HG03571 (cell line): Measurements from ENCODE around the gene SLC4A9.

Experiments used
- ATAC-seq: cut with Tn5 transposase; IDR thresholded peaks from one replicate; pipeline ENCODE4 v1.9.1; 2021; ENCODE audit not compliant: unreplicated experiment

SLC4A9 gene

GRCh38 chr5:140361901-140362300, 1.9 kb downstream of the SLC4A9 start:
- ATAC-seq = no peak

DNA sequence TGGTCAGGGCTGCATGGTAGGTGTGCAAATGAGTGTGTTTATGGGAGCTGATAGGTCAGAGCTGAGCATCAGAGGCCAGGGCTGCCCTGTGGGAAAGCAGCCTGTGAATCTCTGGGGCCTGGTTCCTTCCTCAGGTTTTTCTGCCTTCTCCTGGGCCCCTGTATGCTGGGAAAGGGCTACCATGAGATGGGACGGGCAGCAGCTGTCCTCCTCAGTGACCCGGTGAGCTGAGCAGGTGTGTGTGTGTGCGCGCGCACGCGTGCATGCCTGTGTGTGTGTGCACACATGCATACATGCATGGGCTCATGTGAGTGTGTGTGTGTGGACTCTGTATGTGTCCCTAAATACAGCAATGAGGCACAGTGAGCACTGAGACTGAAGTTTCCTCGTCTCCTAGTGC, 2.3 kb downstream of the SLC4A9 start:
- ATAC-seq = no peak

- ATAC-seq = no peak
Measured at GRCh38 chr5:140362875-140363630, 3.1 kb downstream of the SLC4A9 start.

DNA sequence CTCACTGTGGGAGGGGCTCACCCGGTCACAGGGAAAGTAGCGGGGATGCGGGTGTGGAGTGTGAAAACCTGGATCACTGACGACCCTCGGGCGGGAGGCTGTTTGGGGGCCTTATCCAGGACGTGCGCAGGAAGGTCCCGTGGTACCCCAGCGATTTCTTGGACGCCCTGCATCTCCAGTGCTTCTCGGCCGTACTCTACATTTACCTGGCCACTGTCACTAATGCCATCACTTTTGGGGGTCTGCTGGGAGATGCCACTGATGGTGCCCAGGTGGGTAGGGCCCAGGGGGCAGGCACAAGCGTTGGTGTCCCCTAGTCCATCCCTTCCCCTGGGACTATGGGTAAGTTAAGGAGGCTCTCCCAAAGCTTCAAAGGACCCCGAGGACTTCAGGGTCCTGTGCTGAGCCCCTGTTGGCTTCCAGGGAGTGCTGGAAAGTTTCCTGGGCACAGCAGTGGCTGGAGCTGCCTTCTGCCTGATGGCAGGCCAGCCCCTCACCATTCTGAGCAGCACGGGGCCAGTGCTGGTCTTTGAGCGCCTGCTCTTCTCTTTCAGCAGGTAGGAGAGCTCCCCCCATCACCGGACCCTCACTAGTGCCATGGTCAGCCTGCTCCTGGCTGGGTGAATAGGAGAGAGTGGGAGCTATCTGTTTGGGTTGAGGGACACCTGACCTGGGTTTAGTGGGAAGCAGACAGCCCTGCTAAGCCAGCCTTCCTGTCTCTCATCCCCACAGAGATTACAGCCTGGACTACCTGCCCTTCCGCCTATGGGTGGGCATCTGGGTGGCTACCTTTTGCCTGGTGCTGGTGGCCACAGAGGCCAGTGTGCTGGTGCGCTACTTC, 3.9 kb downstream of the SLC4A9 start:
- ATAC-seq = no peak

DNA sequence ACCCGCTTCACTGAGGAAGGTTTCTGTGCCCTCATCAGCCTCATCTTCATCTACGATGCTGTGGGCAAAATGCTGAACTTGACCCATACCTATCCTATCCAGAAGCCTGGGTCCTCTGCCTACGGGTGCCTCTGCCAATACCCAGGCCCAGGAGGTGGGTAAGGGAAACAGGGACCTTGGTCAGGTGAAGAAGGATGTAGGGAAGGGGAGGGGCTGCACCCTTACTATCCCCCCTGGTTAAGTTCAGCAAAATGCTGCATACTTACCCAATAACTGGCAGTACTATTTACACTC, 4.4 kb downstream of the SLC4A9 start:
- ATAC-seq = no peak

- ATAC-seq = no peak
Measured at GRCh38 chr5:140365282-140365681, 5.3 kb downstream of the SLC4A9 start.

DNA sequence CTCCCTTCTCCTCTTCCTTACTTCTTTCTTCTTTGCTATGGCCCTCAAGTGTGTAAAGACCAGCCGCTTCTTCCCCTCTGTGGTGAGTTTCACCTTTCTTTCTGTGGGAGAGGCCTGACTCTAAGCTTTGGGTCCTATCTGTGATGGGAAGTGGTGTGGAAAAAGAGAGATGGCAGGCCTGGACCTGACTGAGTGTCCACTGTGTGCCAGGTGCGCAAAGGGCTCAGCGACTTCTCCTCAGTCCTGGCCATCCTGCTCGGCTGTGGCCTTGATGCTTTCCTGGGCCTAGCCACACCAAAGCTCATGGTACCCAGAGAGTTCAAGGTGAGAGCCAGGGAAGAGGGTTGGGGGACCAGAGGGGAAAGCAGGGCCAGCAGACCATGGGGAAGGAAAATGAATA, 5.9 kb downstream of the SLC4A9 start:
- ATAC-seq = no peak

DNA sequence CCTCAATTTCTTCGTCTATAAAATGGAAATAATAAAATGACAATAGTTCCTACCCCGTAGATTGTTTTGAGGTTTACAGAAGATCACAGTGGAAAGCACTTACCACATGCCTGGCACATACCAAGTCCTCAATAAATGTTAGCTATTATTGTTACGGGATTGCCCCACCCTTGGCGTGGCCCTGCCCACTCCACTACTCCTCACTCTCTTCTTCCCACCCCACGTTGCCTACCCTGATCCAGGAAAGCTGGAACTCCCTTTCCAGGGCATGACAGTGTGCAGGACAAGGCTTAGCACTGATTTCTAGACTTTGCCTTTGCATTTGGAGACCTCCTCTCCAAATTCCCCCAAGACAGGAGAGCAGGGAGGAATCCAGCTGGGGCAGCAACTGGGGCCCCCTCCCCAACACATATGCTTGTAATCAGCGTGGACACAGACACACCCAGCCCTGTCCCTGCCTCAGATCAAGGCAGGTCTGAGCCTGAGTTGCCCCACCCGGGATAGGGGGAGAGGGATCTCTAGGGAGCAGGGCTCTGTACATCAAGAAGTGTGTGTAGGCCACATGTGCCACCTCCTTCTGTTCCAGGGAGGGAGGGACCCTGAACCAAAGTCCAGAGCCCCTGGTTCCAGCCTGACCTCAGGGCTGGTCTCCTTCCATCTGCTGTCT, 6.7 kb downstream of the SLC4A9 start:
- no peak for ATAC-seq

DNA sequence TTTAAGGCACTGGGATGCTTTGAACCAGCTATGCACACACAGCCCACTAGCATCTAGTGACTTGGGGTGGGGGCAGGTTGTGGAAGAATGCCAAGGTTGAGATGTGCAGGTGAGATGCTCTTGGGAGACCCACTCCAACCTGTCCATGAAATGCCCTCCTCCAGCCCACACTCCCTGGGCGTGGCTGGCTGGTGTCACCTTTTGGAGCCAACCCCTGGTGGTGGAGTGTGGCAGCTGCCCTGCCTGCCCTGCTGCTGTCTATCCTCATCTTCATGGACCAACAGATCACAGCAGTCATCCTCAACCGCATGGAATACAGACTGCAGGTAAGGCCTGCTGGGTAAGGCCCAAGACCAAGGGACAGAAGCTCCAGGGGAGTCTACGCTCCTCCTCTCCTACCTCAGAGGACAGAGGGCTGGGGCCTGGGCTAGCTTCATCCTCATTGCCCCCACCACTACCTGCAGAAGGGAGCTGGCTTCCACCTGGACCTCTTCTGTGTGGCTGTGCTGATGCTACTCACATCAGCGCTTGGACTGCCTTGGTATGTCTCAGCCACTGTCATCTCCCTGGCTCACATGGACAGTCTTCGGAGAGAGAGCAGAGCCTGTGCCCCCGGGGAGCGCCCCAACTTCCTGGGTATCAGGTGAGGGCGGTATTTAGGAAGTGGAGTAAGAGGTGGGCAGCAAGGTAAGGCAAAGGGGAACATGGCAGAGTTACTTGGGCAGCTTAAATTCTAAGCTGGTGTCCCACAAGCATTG, 7.4 kb downstream of the SLC4A9 start:
- ATAC-seq = no peak

DNA sequence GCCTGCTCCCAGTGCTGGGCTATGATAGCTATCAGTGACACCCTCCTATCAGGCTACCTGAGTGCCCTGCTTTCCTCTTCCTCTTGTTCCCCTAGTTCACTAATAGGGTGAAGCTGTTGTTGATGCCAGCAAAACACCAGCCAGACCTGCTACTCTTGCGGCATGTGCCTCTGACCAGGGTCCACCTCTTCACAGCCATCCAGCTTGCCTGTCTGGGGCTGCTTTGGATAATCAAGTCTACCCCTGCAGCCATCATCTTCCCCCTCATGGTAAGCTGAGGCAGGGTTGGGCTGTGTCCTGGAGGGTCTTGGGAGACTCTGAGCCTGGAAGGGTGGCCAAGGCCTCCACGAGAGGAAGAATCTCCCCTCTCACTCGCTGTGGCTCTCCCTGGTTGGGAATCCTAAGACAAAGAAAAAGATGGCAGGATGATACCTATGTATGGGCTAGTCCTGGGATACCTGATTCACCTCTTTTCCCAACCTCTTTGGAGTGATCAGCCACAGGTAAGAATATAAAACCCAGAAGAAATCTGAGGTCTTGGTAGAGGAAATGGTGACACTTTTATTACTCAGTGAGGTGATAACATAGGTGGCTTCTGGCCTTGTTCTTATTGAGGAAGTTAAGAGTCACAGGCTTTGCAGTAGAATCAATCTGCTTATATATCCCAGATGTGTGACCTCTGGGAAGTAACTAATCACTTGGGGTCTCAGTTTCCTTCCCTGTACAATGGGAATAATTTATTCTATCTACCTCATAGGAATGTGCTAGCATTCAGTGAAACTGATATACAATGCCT, 11.6 kb downstream of the SLC4A9 start:
- ATAC-seq = no peak

DNA sequence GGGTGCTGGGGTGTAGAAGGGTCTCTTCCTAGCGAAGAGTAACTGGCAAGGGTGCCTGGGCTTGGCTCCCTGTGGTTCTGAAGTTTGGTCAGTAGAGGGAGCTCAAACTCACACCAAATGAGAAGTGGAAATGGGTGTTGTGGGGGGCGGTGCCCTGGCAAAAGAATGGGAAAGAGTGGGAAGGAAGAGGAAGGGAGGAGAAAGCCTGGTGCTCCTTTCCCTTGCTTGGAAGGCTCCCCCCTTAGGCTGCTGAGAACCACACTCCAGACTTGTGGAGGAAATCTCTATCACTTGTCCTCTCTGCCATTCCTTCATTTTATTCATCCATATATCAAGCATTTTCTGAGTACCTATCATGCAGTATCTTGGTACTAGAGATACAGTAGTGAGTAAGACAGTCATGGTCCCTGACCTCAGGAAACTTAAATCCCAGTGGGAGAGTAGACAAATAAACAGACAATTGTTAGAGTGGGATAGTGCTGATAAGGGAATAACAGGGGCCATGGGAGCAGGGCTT, 13.0 kb downstream of the SLC4A9 start:
- ATAC-seq = no peak

DNA sequence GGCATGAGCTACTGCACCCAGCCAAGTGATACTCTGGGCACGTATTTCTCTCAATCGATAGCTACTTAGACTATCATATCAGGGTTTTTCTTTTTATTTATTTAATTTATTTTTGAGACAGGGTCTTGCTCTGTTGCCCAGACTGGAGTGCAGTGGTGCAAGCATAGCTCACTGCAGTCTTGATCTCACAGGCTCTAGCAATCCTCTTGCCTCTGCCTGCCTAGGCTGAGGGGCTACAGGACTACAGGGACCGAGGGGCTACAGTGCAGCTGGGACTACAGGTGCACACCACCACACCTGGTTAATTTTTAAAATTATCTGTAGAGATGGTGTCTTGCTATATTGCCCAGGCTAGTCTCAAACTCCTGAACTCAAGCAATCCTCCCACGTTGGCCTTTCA, 21.4 kb downstream of the SLC4A9 start:
- ATAC-seq = no peak

- no peak for ATAC-seq
Measured at GRCh38 chr5:140381972-140382371, 22.0 kb downstream of the SLC4A9 start.

- no peak for ATAC-seq
Measured at GRCh38 chr5:140382866-140383265, 22.9 kb downstream of the SLC4A9 start.

GRCh38 chr5:140383300-140383699, 23.3 kb downstream of the SLC4A9 start:
- no peak for ATAC-seq

- no peak for ATAC-seq
Measured at GRCh38 chr5:140388052-140388451, 28.1 kb downstream of the SLC4A9 start.

- ATAC-seq = no peak
Measured at GRCh38 chr5:140391312-140391711, 31.3 kb downstream of the SLC4A9 start.

DNA sequence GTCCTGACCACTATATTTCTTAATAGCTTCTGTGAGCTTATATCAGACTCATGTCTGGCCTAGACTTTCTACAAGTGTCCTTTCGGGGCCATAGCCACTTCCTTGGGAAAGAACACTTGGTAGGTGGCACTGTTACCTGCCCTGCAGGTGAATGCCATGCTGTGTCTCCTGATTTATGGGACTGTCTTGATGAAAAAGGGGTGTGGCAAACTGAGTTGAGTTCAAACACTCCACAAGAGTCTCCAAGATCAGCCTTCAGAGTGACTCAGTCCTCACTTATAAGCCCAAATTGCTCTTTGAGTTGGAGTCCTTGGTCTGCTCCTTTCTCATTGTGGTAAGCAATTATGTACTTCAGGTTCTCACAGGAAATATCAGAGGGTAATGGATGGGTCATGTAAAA, 31.7 kb downstream of the SLC4A9 start:
- no peak for ATAC-seq

GRCh38 chr5:140393738-140394137, 33.7 kb downstream of the SLC4A9 start:
- no peak for ATAC-seq

DNA sequence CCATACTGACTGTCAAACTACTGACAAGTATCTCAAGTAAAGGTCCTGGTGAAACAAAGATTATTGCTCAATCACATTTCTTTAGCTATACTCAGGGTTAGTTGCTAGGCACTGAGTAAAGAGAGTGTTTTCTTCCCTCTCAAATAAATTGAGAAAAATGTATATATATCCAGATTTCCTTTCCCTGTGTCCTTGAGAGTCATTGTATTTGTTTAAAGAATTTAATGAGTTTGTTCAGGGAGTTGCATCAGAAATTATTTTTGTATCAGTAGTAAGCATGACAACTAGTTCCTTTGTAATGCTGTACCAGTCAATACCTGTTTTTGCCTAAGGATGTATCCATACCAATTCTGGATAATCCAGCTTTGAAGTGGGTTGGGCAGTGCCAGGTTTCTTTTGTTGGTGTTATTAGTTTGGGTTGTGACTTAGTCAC, 38.4 kb downstream of the SLC4A9 start:
- no peak for ATAC-seq
